Measurements from ENCODE around the gene DENND10. TPM values are rescaled to one million over a fixed set of nuclear protein-coding genes. Genes with fewer than 3 reads are reported as not detected.

The DENND10 gene
- total RNA-seq, 1 donor from 2014 or later: 112 TPM

DNA sequence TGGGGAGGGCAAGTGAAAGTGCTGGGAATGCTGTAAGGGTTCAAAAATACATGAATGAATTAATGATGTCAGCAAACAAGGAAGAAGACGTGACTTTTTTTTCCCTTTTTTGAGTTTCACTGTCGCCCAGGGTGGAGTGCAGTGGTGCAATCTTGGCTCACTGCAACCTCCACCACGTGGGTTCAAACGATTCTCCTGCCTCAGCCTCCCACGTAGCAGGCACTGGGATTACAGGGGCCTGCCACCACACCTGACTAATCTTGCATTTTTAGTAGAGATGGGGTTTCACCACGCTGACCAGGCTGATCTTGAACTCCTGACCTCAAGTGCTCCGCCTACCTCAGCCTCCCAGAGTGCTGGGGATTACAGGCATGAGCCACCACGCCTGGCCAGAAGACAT, 30.0 kb downstream of the DENND10 start:
- no peak overlapping the region for H3K27ac ChIP-seq
- H3K27me3 Mint-ChIP-seq (ENCODE audit: insufficient read depth, low read depth): peaks cover 2% of the 10 kb centered on the region
- H3K4me1 ChIP-seq: no peaks in the 10 kb centered on the region
- peaks cover 37% of the 10 kb centered on the region for H3K36me3 Mint-ChIP-seq
- H3K9me3 ChIP-seq (ENCODE audit: low read depth): no peaks in the 10 kb centered on the region
- TF ChIP-seq EZH2phosphoT487 (IDR thresholded peaks at IDR 0.05) (no peak), EZH2 (IDR thresholded peaks at IDR 0.05) (no peak)
- TF ChIP-seq, protein P1, sequence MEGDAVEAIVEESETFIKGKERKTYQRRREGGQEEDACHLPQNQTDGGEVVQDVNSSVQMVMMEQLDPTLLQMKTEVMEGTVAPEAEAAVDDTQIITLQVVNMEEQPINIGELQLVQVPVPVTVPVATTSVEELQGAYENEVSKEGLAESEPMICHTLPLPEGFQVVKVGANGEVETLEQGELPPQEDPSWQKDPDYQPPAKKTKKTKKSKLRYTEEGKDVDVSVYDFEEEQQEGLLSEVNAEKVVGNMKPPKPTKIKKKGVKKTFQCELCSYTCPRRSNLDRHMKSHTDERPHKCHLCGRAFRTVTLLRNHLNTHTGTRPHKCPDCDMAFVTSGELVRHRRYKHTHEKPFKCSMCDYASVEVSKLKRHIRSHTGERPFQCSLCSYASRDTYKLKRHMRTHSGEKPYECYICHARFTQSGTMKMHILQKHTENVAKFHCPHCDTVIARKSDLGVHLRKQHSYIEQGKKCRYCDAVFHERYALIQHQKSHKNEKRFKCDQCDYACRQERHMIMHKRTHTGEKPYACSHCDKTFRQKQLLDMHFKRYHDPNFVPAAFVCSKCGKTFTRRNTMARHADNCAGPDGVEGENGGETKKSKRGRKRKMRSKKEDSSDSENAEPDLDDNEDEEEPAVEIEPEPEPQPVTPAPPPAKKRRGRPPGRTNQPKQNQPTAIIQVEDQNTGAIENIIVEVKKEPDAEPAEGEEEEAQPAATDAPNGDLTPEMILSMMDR (IDR thresholded peaks at IDR 0.05): no peak
- H3K27ac Mint-ChIP-seq: no peak overlapping the region
- DNase-seq (ENCODE audit: low spot score): no peak
- no peak overlapping the region for H3K4me2 ChIP-seq
- H4K20me1 ChIP-seq (ENCODE audit: low read depth): no peaks in the 10 kb centered on the region
- no peaks in the 10 kb centered on the region for H3K27me3 ChIP-seq
- H3K9me3 Mint-ChIP-seq: no peaks in the 10 kb centered on the region
- H3K4me3 Mint-ChIP-seq: no peak overlapping the region
- H2AFZ ChIP-seq (replicated peaks): no peak overlapping the region
- H3F3A ChIP-seq (ENCODE audit: low read depth): peaks cover 8% of the 10 kb centered on the region
- no peaks in the 10 kb centered on the region for H3K79me2 ChIP-seq (ENCODE audit: low read depth)
- no peak overlapping the region for H3K4me3 ChIP-seq
- H3K36me3 ChIP-seq: no peaks in the 10 kb centered on the region
- no peaks in the 10 kb centered on the region for H3K4me1 Mint-ChIP-seq
- H3K9ac ChIP-seq: no peak overlapping the region

DNA sequence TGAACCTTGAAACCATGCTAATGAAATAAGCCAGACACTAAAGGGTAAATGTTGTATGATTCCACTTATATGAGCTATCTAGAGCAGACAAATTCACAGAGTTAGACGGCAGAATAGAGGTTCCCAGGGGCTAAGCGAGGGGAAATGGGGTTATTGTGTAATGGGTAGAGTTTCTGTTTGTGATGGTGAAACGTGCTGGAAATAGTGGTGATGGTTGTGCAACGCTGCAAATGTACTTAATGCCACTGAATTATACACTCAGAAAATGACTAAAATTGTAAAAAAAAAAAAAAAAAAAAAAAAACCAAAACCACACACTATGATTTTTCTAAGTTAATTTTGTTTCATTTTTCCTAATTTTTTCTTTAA, 31.6 kb downstream of the DENND10 start:
- H4K20me1 ChIP-seq (ENCODE audit: low read depth): no peaks in the 10 kb centered on the region
- DNase-seq (ENCODE audit: low spot score): no peak
- TF ChIP-seq, protein P1 (IDR thresholded peaks at IDR 0.05): no peak
- Mint-ChIP-seq H3K4me3 (no peak overlapping the region), H3K4me1 (peaks cover 3% of the 10 kb centered on the region), H3K9me3 (no peaks in the 10 kb centered on the region), H3K36me3 (peaks cover 24% of the 10 kb centered on the region), H3K27ac (no peak overlapping the region), H3K27me3 (ENCODE audit: insufficient read depth, low read depth) (peaks cover 2% of the 10 kb centered on the region)
- no peak overlapping the region for H2AFZ ChIP-seq (replicated peaks)
- no peak overlapping the region for H3K9ac ChIP-seq
- H3K27me3 ChIP-seq: no peaks in the 10 kb centered on the region
- no peak overlapping the region for H3K4me2 ChIP-seq
- H3K4me1 ChIP-seq: no peaks in the 10 kb centered on the region
- H3K4me3 ChIP-seq: no peak overlapping the region
- no peak overlapping the region for H3K27ac ChIP-seq
- H3K36me3 ChIP-seq: no peaks in the 10 kb centered on the region
- H3K9me3 ChIP-seq (ENCODE audit: low read depth): no peaks in the 10 kb centered on the region
- no peaks in the 10 kb centered on the region for H3K79me2 ChIP-seq (ENCODE audit: low read depth)
- H3F3A ChIP-seq (ENCODE audit: low read depth): peaks cover 12% of the 10 kb centered on the region

DNA sequence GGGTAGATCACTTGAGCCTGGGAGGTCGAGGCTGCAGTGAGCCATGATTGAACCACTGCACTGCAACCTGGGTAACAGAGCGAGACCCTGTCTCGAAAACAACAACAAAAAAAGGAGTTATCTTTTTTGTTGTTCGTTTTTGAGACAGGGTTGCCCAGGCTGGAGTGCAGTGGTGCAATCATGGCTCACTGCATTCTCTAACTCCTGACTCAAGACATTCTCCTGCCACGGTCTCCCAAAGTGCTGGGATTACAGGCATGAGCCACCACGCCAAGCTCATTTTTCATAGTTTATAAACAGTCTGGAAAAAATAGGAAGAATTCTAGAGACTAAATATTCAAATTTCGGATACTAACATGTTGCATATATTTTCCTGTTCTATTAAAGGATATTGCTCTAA, 32.2 kb downstream of the DENND10 start:
- H3K9ac ChIP-seq: no peak overlapping the region
- H3K4me1 ChIP-seq: no peaks in the 10 kb centered on the region
- H3K4me2 ChIP-seq: no peak overlapping the region

More for the DNA sequence above, 32.2 kb downstream of the DENND10 start:
- Histone ChIP-seq H3K27me3 (no peaks in the 10 kb centered on the region), H3K79me2 (ENCODE audit: low read depth) (no peaks in the 10 kb centered on the region), H4K20me1 (ENCODE audit: low read depth) (no peaks in the 10 kb centered on the region), H3K27ac (no peak overlapping the region), H2AFZ (replicated peaks) (no peak overlapping the region), H3K36me3 (no peaks in the 10 kb centered on the region), H3K4me3 (no peak overlapping the region), H3K9me3 (ENCODE audit: low read depth) (no peaks in the 10 kb centered on the region), H3F3A (ENCODE audit: low read depth) (peaks cover 12% of the 10 kb centered on the region)
- TF ChIP-seq EZH2phosphoT487 (IDR thresholded peaks at IDR 0.05): no peak
- no peak for TF ChIP-seq EZH2 (IDR thresholded peaks at IDR 0.05)
- TF ChIP-seq, protein P1 (IDR thresholded peaks at IDR 0.05): no peak
- H3K4me1 Mint-ChIP-seq: peaks cover 3% of the 10 kb centered on the region
- no peak for DNase-seq (ENCODE audit: low spot score)
- H3K4me3 Mint-ChIP-seq: no peak overlapping the region
- H3K27ac Mint-ChIP-seq: no peak overlapping the region
- H3K36me3 Mint-ChIP-seq: peaks cover 20% of the 10 kb centered on the region
- peaks cover 5% of the 10 kb centered on the region for H3K27me3 Mint-ChIP-seq (ENCODE audit: insufficient read depth, low read depth)
- no peaks in the 10 kb centered on the region for H3K9me3 Mint-ChIP-seq
